ENCODE measurements around the gene CDHR1.

CDHR1 gene

GRCh38 chr10:84264611-84265141 lies 70.3 kb downstream of the CDHR1 start:
- peak; percentile 94 for TF ChIP-seq CTCF (IDR thresholded peaks at IDR 0.05; ENCODE audit: low read depth, low read length, missing control alignments)
- no peak for DNase-seq (ENCODE audit: extremely low read depth, low read depth)
- H3K4me3 ChIP-seq (replicated peaks; ENCODE audit: low read depth, low read length): no peak overlapping the region

GRCh38 chr10:84265418-84265817 lies 71.1 kb downstream of the CDHR1 start:
- TF ChIP-seq CTCF (IDR thresholded peaks at IDR 0.05; ENCODE audit: low read depth, low read length, missing control alignments): no peak
- DNase-seq (ENCODE audit: extremely low read depth, low read depth): no peak
- no peak overlapping the region for H3K4me3 ChIP-seq (replicated peaks; ENCODE audit: low read depth, low read length)

- no peak for DNase-seq (ENCODE audit: extremely low read depth, low read depth)
- peak; percentile 70 for TF ChIP-seq CTCF (IDR thresholded peaks at IDR 0.05; ENCODE audit: low read depth, low read length, missing control alignments)
- no peak overlapping the region for H3K4me3 ChIP-seq (replicated peaks; ENCODE audit: low read depth, low read length)
Observed at GRCh38 chr10:84267503-84268126, 73.3 kb downstream of the CDHR1 start.

GRCh38 chr10:84269162-84269561 lies 74.8 kb downstream of the CDHR1 start:
- H3K4me3 ChIP-seq (replicated peaks; ENCODE audit: low read depth, low read length): no peak overlapping the region
- TF ChIP-seq CTCF (IDR thresholded peaks at IDR 0.05; ENCODE audit: low read depth, low read length, missing control alignments): no peak
- DNase-seq (ENCODE audit: extremely low read depth, low read depth): no peak

Measured in HFF-Myc (cell line).